ENCODE measurements around the gene GSK3B.

GSK3B gene

DNA sequence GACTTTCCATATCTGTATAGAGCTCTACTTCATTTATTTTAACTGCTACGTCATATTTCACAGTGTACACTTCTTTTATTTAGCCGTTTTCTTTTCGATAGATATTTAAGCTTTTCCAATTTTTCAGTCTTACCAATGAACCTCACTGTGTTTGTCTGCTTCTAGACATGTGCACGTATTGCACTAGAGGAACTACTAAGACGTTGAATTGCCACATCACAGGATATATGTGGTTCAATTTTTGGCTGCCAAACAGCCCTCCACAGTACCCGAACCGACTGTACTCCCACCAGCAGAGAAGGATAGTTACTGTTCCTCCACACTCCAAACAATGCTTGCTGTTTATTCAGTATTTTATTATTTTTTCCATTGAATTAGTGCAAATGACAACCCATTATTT lies 310.4 kb downstream of the GSK3B start:
- no peak for DNase-seq (ENCODE audit: low read depth in 2 of 3, low spot score in 2 of 3)

DNA sequence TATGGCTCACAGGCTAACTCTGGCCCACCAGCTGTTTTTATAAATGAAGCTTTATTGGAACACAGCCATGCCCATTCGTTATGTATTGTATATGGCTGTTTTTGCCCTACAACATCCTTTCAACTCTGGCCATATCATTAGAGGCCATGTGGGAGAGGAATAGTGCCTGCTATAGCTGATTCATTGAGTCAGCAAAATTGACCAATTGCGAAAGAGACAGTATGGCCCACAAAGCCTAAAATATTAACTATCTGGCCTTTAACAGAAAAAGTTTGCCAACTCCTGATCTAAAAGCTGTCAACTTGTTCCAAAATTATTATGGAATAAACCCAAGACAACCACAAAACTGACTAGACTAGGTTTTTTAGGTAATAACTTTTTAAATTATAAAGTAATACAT lies 311.0 kb downstream of the GSK3B start:
- no peak for DNase-seq (ENCODE audit: low read depth in 2 of 3, low spot score in 2 of 3)

DNA sequence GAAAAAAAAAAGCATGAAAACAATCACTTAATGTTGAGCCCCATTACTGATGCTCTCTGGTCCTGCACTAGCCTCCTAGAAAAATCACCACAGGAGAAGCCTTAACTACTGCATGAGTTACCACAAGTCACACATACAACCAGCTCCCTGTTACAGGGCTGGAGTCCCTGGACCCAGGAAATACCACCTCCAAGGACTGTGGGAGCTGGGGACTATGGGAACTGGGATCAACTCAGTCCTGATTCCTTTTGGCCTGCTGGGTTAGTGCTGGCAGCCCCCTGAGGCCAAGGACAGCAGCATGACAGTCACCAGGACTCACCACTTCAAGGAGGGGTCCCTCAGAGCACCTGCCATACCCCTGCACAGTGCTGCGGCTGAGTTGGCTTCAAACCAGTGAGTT lies 311.8 kb downstream of the GSK3B start:
- no peak for DNase-seq (ENCODE audit: low read depth in 2 of 3, low spot score in 2 of 3)

DNA sequence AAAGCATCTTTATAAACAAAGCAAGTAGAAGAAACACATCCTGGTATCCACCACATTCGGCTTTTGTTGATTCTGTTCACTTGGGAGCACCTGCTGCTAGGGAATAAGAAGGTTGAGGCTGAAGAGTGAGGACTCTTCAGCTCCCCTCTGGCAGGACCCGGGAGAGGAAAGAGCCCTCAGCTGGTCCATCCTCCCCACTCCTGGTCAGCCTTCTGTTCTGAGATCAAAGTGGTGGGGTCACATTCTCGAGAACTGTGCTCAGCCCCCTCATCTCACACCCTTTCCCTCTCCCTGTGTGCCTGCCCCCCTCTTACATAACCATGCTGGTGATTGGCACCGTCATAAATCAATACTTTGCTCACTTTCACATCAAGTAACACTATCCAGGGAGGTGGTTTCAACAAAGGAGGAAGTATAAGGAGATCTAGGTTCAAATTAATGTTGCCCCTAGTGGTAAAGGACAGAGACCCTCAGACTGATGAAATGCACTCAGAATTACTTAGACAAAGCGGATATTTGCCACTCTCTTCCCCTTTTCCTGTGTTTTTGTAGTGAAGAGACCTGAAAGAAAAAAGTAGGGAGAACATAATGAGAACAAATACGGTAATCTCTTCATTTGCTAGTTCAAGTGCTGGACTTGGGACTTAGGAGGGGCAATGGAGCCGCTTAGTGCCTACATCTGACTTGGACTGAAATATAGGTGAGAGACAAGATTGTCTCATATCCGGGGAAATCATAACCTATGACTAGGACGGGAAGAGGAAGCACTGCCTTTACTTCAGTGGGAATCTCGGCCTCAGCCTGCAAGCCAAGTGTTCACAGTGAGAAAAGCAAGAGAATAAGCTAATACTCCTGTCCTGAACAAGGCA lies 312.7 kb downstream of the GSK3B start, which contains the start of gene NR1I2:
TSS of gene NR1I2 (plus strand) at position 772 of the 869 bp plus-strand sequence.
- DNase-seq (ENCODE audit: low read depth in 2 of 3, low spot score in 2 of 3): no peak

DNA sequence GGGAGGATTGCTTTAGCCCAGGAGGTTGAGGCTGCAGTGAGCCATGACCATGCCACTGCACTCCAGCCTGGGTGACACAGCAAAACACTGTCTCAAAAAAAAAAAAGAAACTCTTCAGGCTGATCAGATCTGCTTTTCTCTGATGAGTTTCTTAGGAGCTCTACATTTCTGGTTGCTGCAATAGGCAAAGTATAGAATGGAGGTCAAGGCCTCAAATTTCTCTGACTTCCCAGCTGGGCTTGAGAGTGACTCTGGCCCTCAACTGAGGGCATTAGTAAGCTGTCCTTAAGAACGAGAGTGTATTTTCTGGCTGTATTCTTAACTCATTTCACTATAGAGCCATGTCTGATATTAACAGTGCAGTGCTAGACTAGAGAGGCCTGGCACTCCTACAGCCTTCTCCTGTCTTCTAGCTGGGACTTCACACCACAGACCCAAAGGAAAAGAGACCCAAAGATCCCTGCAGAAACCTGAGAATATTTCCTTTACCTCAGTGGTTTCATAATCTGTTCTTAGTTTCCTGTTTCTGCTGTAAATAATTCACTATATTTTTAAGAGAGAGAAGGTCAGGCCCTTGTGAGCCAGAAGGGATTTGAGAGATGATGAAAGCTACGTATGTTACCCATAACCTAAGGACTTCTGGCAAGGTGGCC lies 314.4 kb downstream of the GSK3B start:
- no peak for DNase-seq (ENCODE audit: low read depth in 2 of 3, low spot score in 2 of 3)

DNA sequence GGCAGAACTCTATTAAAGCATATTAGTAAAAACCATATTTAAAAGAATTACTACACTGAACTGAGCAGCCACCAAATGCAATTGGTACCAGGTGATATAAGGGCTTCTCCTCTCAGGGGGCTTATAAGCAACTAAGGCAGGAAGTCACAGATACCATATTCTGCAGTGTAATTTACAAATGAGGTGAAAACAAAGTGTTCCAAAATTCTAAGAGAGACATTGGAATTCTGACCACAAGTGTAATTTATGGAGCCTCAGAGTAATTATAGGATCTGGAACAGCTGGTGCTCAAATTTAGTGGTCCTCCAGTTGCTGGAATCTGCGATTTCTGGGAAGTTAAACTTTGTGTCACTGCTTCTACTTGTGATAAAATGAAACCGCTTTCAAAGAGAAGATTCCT lies 315.4 kb downstream of the GSK3B start:
- no peak for DNase-seq (ENCODE audit: low read depth in 2 of 3, low spot score in 2 of 3)

DNA sequence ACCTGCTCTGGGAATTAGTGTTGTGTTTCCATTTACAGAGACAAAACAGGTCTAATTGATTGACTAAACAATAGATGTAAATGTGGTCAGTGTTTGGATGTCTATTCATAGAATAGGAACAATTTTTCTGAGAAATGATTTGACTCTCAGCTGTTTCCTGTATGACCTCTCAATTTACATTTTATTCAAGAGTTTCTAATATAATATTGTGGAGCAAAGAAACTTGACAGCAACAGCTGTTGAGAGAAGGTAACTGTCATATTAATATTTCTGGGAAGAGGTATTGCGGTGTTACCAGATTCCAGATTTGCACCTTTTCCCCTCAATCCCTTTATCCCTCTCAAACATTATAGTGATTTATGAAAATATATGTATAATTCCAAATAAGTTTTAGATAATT lies 316.1 kb downstream of the GSK3B start:
- DNase-seq (ENCODE audit: low read depth in 2 of 3, low spot score in 2 of 3): no peak

DNA sequence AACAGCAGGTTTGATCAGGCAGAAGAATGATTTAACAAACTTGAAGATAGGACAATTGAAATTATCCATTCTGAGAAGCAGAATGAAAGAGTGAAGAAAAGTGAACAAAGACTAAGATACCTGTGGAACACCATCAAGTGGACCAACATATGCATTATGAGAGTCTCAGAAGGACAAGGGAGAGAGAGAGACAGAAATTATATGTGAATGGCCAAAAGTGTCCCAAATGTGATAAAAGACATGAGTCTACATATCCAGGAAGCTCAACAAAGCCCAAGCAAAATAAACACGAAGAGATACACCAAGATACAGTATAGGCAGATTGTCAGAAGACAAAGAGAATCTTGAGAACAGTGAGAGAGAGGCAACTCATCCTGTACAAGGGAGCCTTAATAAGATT lies 317.9 kb downstream of the GSK3B start:
- no peak for DNase-seq (ENCODE audit: low read depth in 2 of 3, low spot score in 2 of 3)

DNA sequence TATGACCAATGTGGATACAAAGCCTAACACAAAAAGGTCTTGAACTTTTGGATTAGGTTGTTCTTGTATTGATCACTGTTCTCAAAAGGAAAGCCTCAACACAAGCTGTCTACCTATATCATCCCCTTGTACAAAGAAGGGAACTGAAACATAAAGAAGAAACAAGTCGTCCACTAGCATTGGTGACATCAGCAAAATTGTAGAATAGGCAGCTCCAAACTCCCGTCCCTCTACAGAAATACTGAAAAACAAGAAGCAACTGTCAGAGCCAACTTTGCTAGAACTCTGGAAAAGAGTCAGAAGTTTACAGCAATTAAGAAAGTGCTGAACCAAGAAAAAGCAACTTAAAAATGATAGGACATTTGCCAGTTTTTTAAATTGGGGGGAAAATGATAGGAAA lies 319.8 kb downstream of the GSK3B start:
- no peak for DNase-seq (ENCODE audit: low read depth in 2 of 3, low spot score in 2 of 3)

Data from activated CD8-positive, alpha-beta memory T cell treated with anti-CD3 and anti-CD28 coated beads for 48 hours (primary cell).